Activated CD4-positive, alpha-beta T cell treated with anti-CD3 and anti-CD28 coated beads, Interleukin-2, amount 10 ng/mL, durations not matched to agents 7 days and 5 days (primary cell): ENCODE results near the gene BACH2. TPM values are rescaled to one million over a fixed set of nuclear protein-coding genes. Genes with fewer than 3 reads are reported as not detected.
A peak's percentile ranks its signal among the peaks of the same experiment; 100 is the strongest.

ENCODE experiments used
- CTCF ChIA-PET: fragments of 350-600 bp; sonication (Branson Sonifier 250); formaldehyde crosslinking; loops from one replicate; lab custom pipeline; 2021; ENCODE audit warnings: antibody characterized with exemption; lab: Charles Lee
- POLR2A ChIA-PET: fragments of 350-600 bp; sonication (Branson Sonifier 250); formaldehyde crosslinking; loops from one replicate; lab custom pipeline; 2021; ENCODE audit warnings: antibody characterized with exemption; lab: Charles Lee
- DNase-seq: peaks from one replicate; pipeline ENCODE4 v3.0.0-alpha.2; 2020
- H3K27ac Mint-ChIP-seq: one replicate; pipeline ENCODE4 v1.8.0; 2021; ENCODE audit warnings: mild to moderate bottlenecking, moderate library complexity, mixed read lengths
- H3K27me3 Mint-ChIP-seq: one replicate; pipeline ENCODE4 v1.8.0; 2021; ENCODE audit warnings: mixed read lengths
- H3K36me3 Mint-ChIP-seq: one replicate; pipeline ENCODE4 v1.8.0; 2021; ENCODE audit warnings: low read depth, mixed read lengths
- H3K4me1 Mint-ChIP-seq: one replicate; pipeline ENCODE4 v1.8.0; 2021; ENCODE audit warnings: mixed read lengths
- H3K4me3 Mint-ChIP-seq: one replicate; pipeline ENCODE4 v1.8.0; 2021; ENCODE audit warnings: mild to moderate bottlenecking, moderate library complexity, mixed read lengths
- H3K9me3 Mint-ChIP-seq: one replicate; pipeline ENCODE4 v1.8.0; 2021; ENCODE audit warnings: mixed read lengths
- total RNA-seq, 2 experiments: library from RNA; stranded (reverse); gene quantifications; one replicate each; pipeline ENCODE4 v1.2.3, GENCODE V29; 2021

The BACH2 gene
- total RNA-seq, 2 experiments from 2014 or later = 59.4 to 61.6 TPM

GRCh38 chr6:90184334-90185298, 112.0 kb downstream of the BACH2 start:
- H3K4me3 Mint-ChIP-seq = no peak overlapping the region
- DNase-seq = no peak
- no peaks in the 10 kb centered on the region for H3K27me3 Mint-ChIP-seq
- H3K9me3 Mint-ChIP-seq = peaks cover 4% of the 10 kb centered on the region
- CTCF ChIA-PET = interaction anchor here (0.8 to 2.2 kb wide), 3 partner anchors 42 to 244 kb away, joined by 3 to 7 read pairs (median 5); no protein-coding TSS in a partner anchor
- POLR2A ChIA-PET = interaction anchor here (0.7 kb wide), 1 partner anchor 79 kb away, joined by 5 read pairs; no protein-coding TSS in a partner anchor
- H3K4me1 Mint-ChIP-seq = peaks cover 79% of the 10 kb centered on the region
- H3K36me3 Mint-ChIP-seq = peaks cover 32% of the 10 kb centered on the region
- H3K27ac Mint-ChIP-seq = peak overlapping the region; percentile 83

- ChIA-PET CTCF (interaction anchor here (1.5 to 2.2 kb wide), 2 partner anchors 43 to 243 kb away, joined by 3 to 7 read pairs; no protein-coding TSS in a partner anchor), POLR2A (no interaction called here)
- no peak overlapping the region for H3K4me3 Mint-ChIP-seq
- peaks cover 80% of the 10 kb centered on the region for H3K4me1 Mint-ChIP-seq
- peak overlapping the region; percentile 83 for H3K27ac Mint-ChIP-seq
- H3K27me3 Mint-ChIP-seq = no peaks in the 10 kb centered on the region
- H3K9me3 Mint-ChIP-seq = peaks cover 4% of the 10 kb centered on the region
- H3K36me3 Mint-ChIP-seq = peaks cover 31% of the 10 kb centered on the region
- DNase-seq = no peak
These were observed 112.9 kb downstream of the BACH2 start for GRCh38 chr6:90183587-90184333.

- Mint-ChIP-seq H3K27me3 (no peaks in the 10 kb centered on the region), H3K27ac (no peak overlapping the region), H3K4me3 (no peak overlapping the region), H3K36me3 (peaks cover 33% of the 10 kb centered on the region), H3K9me3 (peaks cover 4% of the 10 kb centered on the region), H3K4me1 (peaks cover 83% of the 10 kb centered on the region)
- ChIA-PET POLR2A (no interaction called here), CTCF (interaction anchor here (0.8 to 1.2 kb wide), 2 partner anchors 67 to 72 kb away, joined by 3 read pairs; no protein-coding TSS in a partner anchor)
- no peak for DNase-seq
These were observed 116.1 kb downstream of the BACH2 start for GRCh38 chr6:90180526-90180925.

- Mint-ChIP-seq H3K4me3 (no peak overlapping the region), H3K36me3 (peaks cover 30% of the 10 kb centered on the region), H3K4me1 (peaks cover 84% of the 10 kb centered on the region), H3K27ac (peak overlapping the region; percentile 81), H3K27me3 (no peaks in the 10 kb centered on the region), H3K9me3 (peaks cover 4% of the 10 kb centered on the region)
- ChIA-PET POLR2A (no interaction called here), CTCF (interaction anchor here (0.6 to 1.5 kb wide), 4 partner anchors 9 to 100 kb away, joined by 3 to 5 read pairs (median 4); no protein-coding TSS in a partner anchor)
- peak; percentile 54 for DNase-seq
These were observed 117.2 kb downstream of the BACH2 start for GRCh38 chr6:90179190-90180169.

GRCh38 chr6:90178384-90178855, 118.2 kb downstream of the BACH2 start:
- DNase-seq = no peak
- POLR2A ChIA-PET = no interaction called here
- Mint-ChIP-seq H3K27ac (peak overlapping the region; percentile 81), H3K36me3 (peaks cover 26% of the 10 kb centered on the region), H3K27me3 (no peaks in the 10 kb centered on the region), H3K4me3 (peak overlapping the region; percentile 63), H3K9me3 (peaks cover 4% of the 10 kb centered on the region), H3K4me1 (peaks cover 79% of the 10 kb centered on the region)
- CTCF ChIA-PET = interaction anchor here (0.5 to 1.5 kb wide), 9 partner anchors 9 to 899 kb away, joined by 3 to 7 read pairs (median 3); no protein-coding TSS in a partner anchor

GRCh38 chr6:90177544-90178383, 118.9 kb downstream of the BACH2 start:
- peak overlapping the region; percentile 63 for H3K4me3 Mint-ChIP-seq

GRCh38 chr6:90175627-90176538, 120.8 kb downstream of the BACH2 start:
- H3K4me3 Mint-ChIP-seq = peak overlapping the region; percentile 12
- peak overlapping the region; percentile 51 for H3K27ac Mint-ChIP-seq
- no peaks in the 10 kb centered on the region for H3K27me3 Mint-ChIP-seq
- peak; percentile 38 for DNase-seq
- POLR2A ChIA-PET = no interaction called here
- peaks cover 6% of the 10 kb centered on the region for H3K9me3 Mint-ChIP-seq
- CTCF ChIA-PET = interaction anchor here (1.0 to 1.9 kb wide), 5 partner anchors 13 to 235 kb away, joined by 3 to 6 read pairs (median 4); no protein-coding TSS in a partner anchor
- peaks cover 73% of the 10 kb centered on the region for H3K4me1 Mint-ChIP-seq
- peaks cover 21% of the 10 kb centered on the region for H3K36me3 Mint-ChIP-seq

More at GRCh38 chr6:90177544-90178383, 118.9 kb downstream of the BACH2 start:
- H3K36me3 Mint-ChIP-seq = peaks cover 24% of the 10 kb centered on the region
- CTCF ChIA-PET = interaction anchor here (0.6 to 1.5 kb wide), 9 partner anchors 9 to 227 kb away, joined by 3 to 7 read pairs (median 3); no protein-coding TSS in a partner anchor
- DNase-seq = no peak
- peaks cover 4% of the 10 kb centered on the region for H3K9me3 Mint-ChIP-seq
- peaks cover 79% of the 10 kb centered on the region for H3K4me1 Mint-ChIP-seq
- peak overlapping the region; percentile 81 for H3K27ac Mint-ChIP-seq
- no peaks in the 10 kb centered on the region for H3K27me3 Mint-ChIP-seq
- POLR2A ChIA-PET = no interaction called here

GRCh38 chr6:90173262-90173925, 123.2 kb downstream of the BACH2 start:
- Mint-ChIP-seq H3K4me3 (no peak overlapping the region), H3K27me3 (no peaks in the 10 kb centered on the region), H3K36me3 (peaks cover 21% of the 10 kb centered on the region), H3K4me1 (peaks cover 80% of the 10 kb centered on the region), H3K27ac (no peak overlapping the region), H3K9me3 (peaks cover 2% of the 10 kb centered on the region)
- ChIA-PET CTCF (no interaction called here), POLR2A (interaction anchor here (0.5 kb wide), 1 partner anchor 104 kb away, joined by 3 read pairs; no protein-coding TSS in a partner anchor)
- no peak for DNase-seq

GRCh38 chr6:90170601-90171000, 126.0 kb downstream of the BACH2 start:
- Mint-ChIP-seq H3K9me3 (peaks cover 7% of the 10 kb centered on the region), H3K27me3 (no peaks in the 10 kb centered on the region), H3K36me3 (peaks cover 29% of the 10 kb centered on the region), H3K4me3 (no peak overlapping the region), H3K27ac (no peak overlapping the region), H3K4me1 (peaks cover 62% of the 10 kb centered on the region)
- no peak for DNase-seq
- CTCF ChIA-PET = no interaction called here
- POLR2A ChIA-PET = interaction anchor here (0.6 to 0.7 kb wide), 2 partner anchors 11 to 41 kb away, joined by 3 to 4 read pairs; no protein-coding TSS in a partner anchor
